SK-N-SH treated with all-trans-retinoic acid at 6 μM for 48 hours (cell line): ENCODE results near the gene EPHB2.

Source experiments
- ATAC-seq: fragments of 200-7000 bp; cut with Tn5 transposase; 3 replicates; pipeline ENCODE4 v1.9.1; 2020; ENCODE audit warnings: mild to moderate bottlenecking, moderate library complexity
- ARNTL ChIP-seq: fragments of 450-650 bp; formaldehyde crosslinking; IDR thresholded peaks from 2 replicates; pipeline ENCODE4 v1.5.0; 2020; ENCODE audit warnings: low read depth, mild to moderate bottlenecking, moderate library complexity, borderline replicate concordance
- CSDC2 ChIP-seq: fragments of 250-450 bp; sonication (Bioruptor Pico); IDR thresholded peaks from 2 replicates; pipeline ENCODE4 v1.5.0; 2020; ENCODE audit warnings: mild to moderate bottlenecking, moderate library complexity
- ESRRG ChIP-seq: fragments of 250-450 bp; sonication (Bioruptor Pico); IDR thresholded peaks from 2 replicates; pipeline ENCODE4 v1.6.1; 2021; ENCODE audit warnings: mild to moderate bottlenecking
- GLIS3 ChIP-seq: fragments of 250-450 bp; sonication (Bioruptor Pico); IDR thresholded peaks from 2 replicates; pipeline ENCODE4 v1.5.0; 2020; ENCODE audit warnings: mild to moderate bottlenecking, moderate library complexity
- ISL1 ChIP-seq: fragments of 250-450 bp; sonication (Bioruptor Pico); IDR thresholded peaks from 2 replicates; pipeline ENCODE4 v2.1.2; 2022; ENCODE audit warnings: mild to moderate bottlenecking, moderate library complexity
- PPARA ChIP-seq: fragments of 250-450 bp; sonication (Bioruptor Pico); IDR thresholded peaks from 2 replicates; pipeline ENCODE4 v1.5.0; 2020; ENCODE audit warnings: mild to moderate bottlenecking, borderline replicate concordance
- RARB ChIP-seq: fragments of 250-450 bp; sonication (Bioruptor Pico); IDR thresholded peaks from 2 replicates; pipeline ENCODE4 v1.8.0; 2021; ENCODE audit warnings: mild to moderate bottlenecking, moderate library complexity
- SNAI2 ChIP-seq: fragments of 250-450 bp; sonication (Bioruptor Pico); IDR thresholded peaks from 2 replicates; pipeline ENCODE4 v1.5.0; 2020; ENCODE audit warnings: mild to moderate bottlenecking, moderate library complexity
- TCF4 ChIP-seq: fragments of 250-450 bp; sonication (Bioruptor Pico); IDR thresholded peaks from 2 replicates; pipeline ENCODE4 v1.8.0; 2021; ENCODE audit warnings: mild to moderate bottlenecking, moderate library complexity, borderline replicate concordance
- TOX ChIP-seq: fragments of 250-450 bp; sonication (Bioruptor Pico); IDR thresholded peaks from 2 replicates; pipeline ENCODE4 v1.8.0; 2021; ENCODE audit warnings: mild to moderate bottlenecking, moderate library complexity, borderline replicate concordance
- ZC3H10 ChIP-seq: fragments of 250-450 bp; sonication (Bioruptor Pico); IDR thresholded peaks from 2 replicates; pipeline ENCODE4 v1.5.1; 2021; ENCODE audit warnings: mild to moderate bottlenecking, moderate library complexity
- ZFP3 ChIP-seq: fragments of 250-450 bp; sonication (Bioruptor Pico); IDR thresholded peaks from 2 replicates; pipeline ENCODE4 v1.5.0; 2020; ENCODE audit warnings: mild to moderate bottlenecking, moderate library complexity
- ZFP30 ChIP-seq: fragments of 450-650 bp; formaldehyde crosslinking; IDR thresholded peaks from 2 replicates; pipeline ENCODE4 v1.5.0; 2022; ENCODE audit warnings: mild to moderate bottlenecking, moderate library complexity
- ZNF565 ChIP-seq: fragments of 450-650 bp; formaldehyde crosslinking; conservative IDR thresholded peaks from 2 replicates; pipeline ENCODE4 v1.5.0; 2020; ENCODE audit warnings: low read depth, mild to moderate bottlenecking, moderate library complexity
- ZNF70 ChIP-seq: fragments of 450-650 bp; formaldehyde crosslinking; IDR thresholded peaks from 2 replicates; pipeline ENCODE4 v1.5.0; 2020; ENCODE audit warnings: mild to moderate bottlenecking, moderate library complexity
- TF ChIP-seq, protein P1 (sequence below): fragments of 250-450 bp; sonication (Bioruptor Pico); IDR thresholded peaks from 2 replicates; pipeline ENCODE4 v1.5.0; 2020; ENCODE audit warnings: mild to moderate bottlenecking, moderate library complexity
- TF ChIP-seq, protein P2 (sequence below): fragments of 250-450 bp; sonication (Bioruptor Pico); IDR thresholded peaks from 2 replicates; pipeline ENCODE4 v1.5.1; 2021; ENCODE audit warnings: mild to moderate bottlenecking, moderate library complexity
- TF ChIP-seq, protein P3 (sequence below): fragments of 250-450 bp; sonication (Bioruptor Pico); IDR thresholded peaks from 2 replicates; pipeline ENCODE4 v1.5.1; 2020; ENCODE audit warnings: low read depth, mild to moderate bottlenecking, moderate library complexity
- TF ChIP-seq, protein P4 (sequence below): fragments of 250-450 bp; sonication (Bioruptor Pico); IDR thresholded peaks from 2 replicates; pipeline ENCODE4 v1.8.0; 2020; ENCODE audit warnings: mild to moderate bottlenecking, moderate library complexity, borderline replicate concordance
- TF ChIP-seq, protein P5 (sequence below): fragments of 250-450 bp; sonication (Bioruptor Pico); IDR thresholded peaks from 2 replicates; pipeline ENCODE4 v1.8.0; 2021; ENCODE audit warnings: low read depth, mild to moderate bottlenecking, moderate library complexity, borderline replicate concordance

Gene EPHB2

DNA sequence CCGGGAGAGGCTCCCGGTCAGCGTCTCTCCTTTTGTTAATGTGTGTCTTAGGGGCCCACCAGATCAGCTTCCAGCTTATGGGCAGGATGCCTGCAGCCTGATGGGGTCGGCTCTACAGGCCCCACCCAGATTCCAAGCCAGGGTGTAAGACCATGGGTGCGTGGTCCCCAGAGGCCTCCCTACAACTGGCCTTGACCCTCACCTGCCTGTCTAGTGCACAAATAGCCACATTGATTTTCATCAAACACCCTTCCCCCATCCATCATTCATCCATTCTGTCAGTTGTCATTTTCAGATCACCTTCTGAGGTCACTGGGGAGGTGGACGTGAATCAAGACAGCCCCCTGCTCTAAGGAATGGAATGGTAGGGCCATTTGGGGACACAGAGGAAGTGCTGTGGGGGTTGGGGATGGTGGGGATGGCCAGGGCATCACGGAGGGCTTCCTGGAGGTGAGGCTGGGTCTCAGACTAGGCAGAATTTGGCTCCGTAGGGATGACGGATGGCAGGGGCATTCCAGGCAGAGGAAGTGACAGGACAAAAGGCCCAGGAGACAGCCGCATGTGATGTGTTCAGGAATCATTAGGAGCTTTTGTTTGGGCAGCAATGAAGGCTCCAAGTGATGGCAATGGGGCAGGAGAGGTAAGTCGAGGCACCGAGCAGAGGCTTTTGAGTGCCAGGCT, 118.8 kb downstream of the EPHB2 start (continued):
- TF ChIP-seq, protein P1, sequence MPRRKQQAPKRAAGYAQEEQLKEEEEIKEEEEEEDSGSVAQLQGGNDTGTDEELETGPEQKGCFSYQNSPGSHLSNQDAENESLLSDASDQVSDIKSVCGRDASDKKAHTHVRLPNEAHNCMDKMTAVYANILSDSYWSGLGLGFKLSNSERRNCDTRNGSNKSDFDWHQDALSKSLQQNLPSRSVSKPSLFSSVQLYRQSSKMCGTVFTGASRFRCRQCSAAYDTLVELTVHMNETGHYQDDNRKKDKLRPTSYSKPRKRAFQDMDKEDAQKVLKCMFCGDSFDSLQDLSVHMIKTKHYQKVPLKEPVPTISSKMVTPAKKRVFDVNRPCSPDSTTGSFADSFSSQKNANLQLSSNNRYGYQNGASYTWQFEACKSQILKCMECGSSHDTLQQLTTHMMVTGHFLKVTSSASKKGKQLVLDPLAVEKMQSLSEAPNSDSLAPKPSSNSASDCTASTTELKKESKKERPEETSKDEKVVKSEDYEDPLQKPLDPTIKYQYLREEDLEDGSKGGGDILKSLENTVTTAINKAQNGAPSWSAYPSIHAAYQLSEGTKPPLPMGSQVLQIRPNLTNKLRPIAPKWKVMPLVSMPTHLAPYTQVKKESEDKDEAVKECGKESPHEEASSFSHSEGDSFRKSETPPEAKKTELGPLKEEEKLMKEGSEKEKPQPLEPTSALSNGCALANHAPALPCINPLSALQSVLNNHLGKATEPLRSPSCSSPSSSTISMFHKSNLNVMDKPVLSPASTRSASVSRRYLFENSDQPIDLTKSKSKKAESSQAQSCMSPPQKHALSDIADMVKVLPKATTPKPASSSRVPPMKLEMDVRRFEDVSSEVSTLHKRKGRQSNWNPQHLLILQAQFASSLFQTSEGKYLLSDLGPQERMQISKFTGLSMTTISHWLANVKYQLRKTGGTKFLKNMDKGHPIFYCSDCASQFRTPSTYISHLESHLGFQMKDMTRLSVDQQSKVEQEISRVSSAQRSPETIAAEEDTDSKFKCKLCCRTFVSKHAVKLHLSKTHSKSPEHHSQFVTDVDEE (CRISPR knock-in tag) = no peak
- TF ChIP-seq ZC3H10 (CRISPR knock-in tag) (no peak), TCF4 (CRISPR knock-in tag) (no peak), ZFP30 (no peak), PPARA (no peak), ISL1 (CRISPR knock-in tag) (no peak)
- TF ChIP-seq, protein P2, sequence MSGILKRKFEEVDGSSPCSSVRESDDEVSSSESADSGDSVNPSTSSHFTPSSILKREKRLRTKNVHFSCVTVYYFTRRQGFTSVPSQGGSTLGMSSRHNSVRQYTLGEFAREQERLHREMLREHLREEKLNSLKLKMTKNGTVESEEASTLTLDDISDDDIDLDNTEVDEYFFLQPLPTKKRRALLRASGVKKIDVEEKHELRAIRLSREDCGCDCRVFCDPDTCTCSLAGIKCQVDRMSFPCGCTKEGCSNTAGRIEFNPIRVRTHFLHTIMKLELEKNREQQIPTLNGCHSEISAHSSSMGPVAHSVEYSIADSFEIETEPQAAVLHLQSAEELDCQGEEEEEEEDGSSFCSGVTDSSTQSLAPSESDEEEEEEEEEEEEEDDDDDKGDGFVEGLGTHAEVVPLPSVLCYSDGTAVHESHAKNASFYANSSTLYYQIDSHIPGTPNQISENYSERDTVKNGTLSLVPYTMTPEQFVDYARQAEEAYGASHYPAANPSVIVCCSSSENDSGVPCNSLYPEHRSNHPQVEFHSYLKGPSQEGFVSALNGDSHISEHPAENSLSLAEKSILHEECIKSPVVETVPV (CRISPR knock-in tag) = no peak
- TF ChIP-seq, protein P3, sequence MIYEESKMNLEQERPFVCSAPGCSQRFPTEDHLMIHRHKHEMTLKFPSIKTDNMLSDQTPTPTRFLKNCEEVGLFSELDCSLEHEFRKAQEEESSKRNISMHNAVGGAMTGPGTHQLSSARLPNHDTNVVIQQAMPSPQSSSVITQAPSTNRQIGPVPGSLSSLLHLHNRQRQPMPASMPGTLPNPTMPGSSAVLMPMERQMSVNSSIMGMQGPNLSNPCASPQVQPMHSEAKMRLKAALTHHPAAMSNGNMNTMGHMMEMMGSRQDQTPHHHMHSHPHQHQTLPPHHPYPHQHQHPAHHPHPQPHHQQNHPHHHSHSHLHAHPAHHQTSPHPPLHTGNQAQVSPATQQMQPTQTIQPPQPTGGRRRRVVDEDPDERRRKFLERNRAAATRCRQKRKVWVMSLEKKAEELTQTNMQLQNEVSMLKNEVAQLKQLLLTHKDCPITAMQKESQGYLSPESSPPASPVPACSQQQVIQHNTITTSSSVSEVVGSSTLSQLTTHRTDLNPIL (CRISPR knock-in tag) = no peak

DNA sequence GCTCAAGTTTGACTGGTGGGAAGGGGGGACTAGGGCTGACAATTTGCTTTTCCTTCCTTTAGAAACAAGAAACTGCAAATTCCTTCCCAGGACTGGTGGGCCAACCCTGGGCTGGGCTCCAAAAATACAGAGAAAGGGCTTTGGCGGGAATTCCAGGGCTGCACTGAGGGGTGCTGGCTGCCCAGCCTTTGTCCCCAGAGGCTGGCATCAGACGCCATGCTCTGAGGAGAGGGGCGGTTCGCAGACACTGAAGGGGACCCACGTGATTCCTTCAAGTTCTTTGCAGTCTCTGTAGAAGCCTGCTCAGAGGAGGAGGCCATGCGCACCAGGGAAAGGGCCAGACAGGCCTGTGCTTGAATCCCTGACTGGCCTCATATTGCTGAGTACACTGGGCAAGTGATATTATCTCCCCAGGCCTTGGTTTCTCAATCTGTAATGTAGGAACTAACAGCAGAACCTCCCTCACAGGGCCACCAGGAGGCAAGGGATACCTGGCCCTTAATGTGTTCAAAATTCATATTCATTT, 119.5 kb downstream of the EPHB2 start:
- TF ChIP-seq ESRRG (CRISPR knock-in tag) (no peak), ISL1 (CRISPR knock-in tag) (no peak), ZC3H10 (CRISPR knock-in tag) (no peak), ZNF565 (CRISPR knock-in tag) (no peak), PPARA (no peak), SNAI2 (CRISPR knock-in tag) (no peak), CSDC2 (no peak), ZFP3 (CRISPR knock-in tag) (no peak), GLIS3 (CRISPR knock-in tag) (no peak), TOX (CRISPR knock-in tag) (no peak), TCF4 (CRISPR knock-in tag) (no peak), ARNTL (CRISPR knock-in tag) (no peak), RARB (no peak), ZNF70 (CRISPR knock-in tag) (no peak)
- TF ChIP-seq, protein P2 (CRISPR knock-in tag) = no peak
- TF ChIP-seq, protein P4, sequence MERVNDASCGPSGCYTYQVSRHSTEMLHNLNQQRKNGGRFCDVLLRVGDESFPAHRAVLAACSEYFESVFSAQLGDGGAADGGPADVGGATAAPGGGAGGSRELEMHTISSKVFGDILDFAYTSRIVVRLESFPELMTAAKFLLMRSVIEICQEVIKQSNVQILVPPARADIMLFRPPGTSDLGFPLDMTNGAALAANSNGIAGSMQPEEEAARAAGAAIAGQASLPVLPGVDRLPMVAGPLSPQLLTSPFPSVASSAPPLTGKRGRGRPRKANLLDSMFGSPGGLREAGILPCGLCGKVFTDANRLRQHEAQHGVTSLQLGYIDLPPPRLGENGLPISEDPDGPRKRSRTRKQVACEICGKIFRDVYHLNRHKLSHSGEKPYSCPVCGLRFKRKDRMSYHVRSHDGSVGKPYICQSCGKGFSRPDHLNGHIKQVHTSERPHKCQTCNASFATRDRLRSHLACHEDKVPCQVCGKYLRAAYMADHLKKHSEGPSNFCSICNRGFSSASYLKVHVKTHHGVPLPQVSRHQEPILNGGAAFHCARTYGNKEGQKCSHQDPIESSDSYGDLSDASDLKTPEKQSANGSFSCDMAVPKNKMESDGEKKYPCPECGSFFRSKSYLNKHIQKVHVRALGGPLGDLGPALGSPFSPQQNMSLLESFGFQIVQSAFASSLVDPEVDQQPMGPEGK (CRISPR knock-in tag) = no peak
- TF ChIP-seq, protein P1 (CRISPR knock-in tag) = no peak
- TF ChIP-seq, protein P5, sequence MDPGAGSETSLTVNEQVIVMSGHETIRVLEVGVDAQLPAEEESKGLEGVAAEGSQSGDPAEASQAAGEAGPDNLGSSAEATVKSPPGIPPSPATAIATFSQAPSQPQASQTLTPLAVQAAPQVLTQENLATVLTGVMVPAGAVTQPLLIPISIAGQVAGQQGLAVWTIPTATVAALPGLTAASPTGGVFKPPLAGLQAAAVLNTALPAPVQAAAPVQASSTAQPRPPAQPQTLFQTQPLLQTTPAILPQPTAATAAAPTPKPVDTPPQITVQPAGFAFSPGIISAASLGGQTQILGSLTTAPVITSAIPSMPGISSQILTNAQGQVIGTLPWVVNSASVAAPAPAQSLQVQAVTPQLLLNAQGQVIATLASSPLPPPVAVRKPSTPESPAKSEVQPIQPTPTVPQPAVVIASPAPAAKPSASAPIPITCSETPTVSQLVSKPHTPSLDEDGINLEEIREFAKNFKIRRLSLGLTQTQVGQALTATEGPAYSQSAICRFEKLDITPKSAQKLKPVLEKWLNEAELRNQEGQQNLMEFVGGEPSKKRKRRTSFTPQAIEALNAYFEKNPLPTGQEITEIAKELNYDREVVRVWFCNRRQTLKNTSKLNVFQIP (CRISPR knock-in tag) = no peak
- no peak for ATAC-seq
